Measurements from ENCODE around the gene TOR1AIP2. TPM values are rescaled to one million over a fixed set of nuclear protein-coding genes. Genes with fewer than 3 reads are reported as not detected.

Gene TOR1AIP2
- total RNA-seq, 1 experiment from 2014 or later = 73.9 TPM

GRCh38 chr1:179857009-179857408 is 20.6 kb downstream of the TOR1AIP2 start:
- Histone ChIP-seq H3K27me3 (ENCODE audit: insufficient read depth, low read length) (no peaks in the 10 kb centered on the region), H3K4me2 (ENCODE audit: insufficient read depth, insufficient read length, low read length) (no peak overlapping the region), H4K20me1 (ENCODE audit: control insufficient read depth, insufficient read depth, insufficient read length) (no peaks in the 10 kb centered on the region), H2AFZ (ENCODE audit: low read length) (no peak overlapping the region), H3K9ac (ENCODE audit: extremely low read depth, insufficient read length, low read length) (no peak overlapping the region), H4K5ac (ENCODE audit: insufficient read length, low read depth, low read length) (no peak overlapping the region), H3K27ac (ENCODE audit: insufficient read length, low read depth, low read length) (no peak overlapping the region), H3K4me1 (ENCODE audit: insufficient read depth, low read length) (no peaks in the 10 kb centered on the region), H2BK12ac (ENCODE audit: insufficient read length, low read depth, low read length) (no peak overlapping the region), H3K23ac (ENCODE audit: insufficient read length, low read depth, low read length) (no peak overlapping the region), H2AK5ac (ENCODE audit: insufficient read length, low read length) (no peak overlapping the region), H3K14ac (ENCODE audit: insufficient read depth, low read length) (no peak overlapping the region), H3K18ac (ENCODE audit: insufficient read length, low read depth, low read length) (no peak overlapping the region), H3T11ph (ENCODE audit: low read length) (no peak overlapping the region), H2BK120ac (ENCODE audit: low read depth, low read length, poor library complexity, severe bottlenecking) (no peak overlapping the region), H3K4ac (ENCODE audit: low read depth, low read length) (no peak overlapping the region), H3K9me3 (ENCODE audit: control insufficient read depth, low read depth, low read length) (no peaks in the 10 kb centered on the region), H2BK5ac (ENCODE audit: insufficient read length, low read length) (no peak overlapping the region), H4K91ac (ENCODE audit: insufficient read length, low read depth, low read length) (no peak overlapping the region), H3K79me1 (ENCODE audit: insufficient read depth, low read depth, low read length, poor library complexity, severe bottlenecking) (no peaks in the 10 kb centered on the region), H2BK15ac (ENCODE audit: low read depth, low read length) (no peak overlapping the region), H3K79me2 (ENCODE audit: insufficient read depth, low read length) (0 out of 2 replicates have a peak, but pooled peaks cover 2% of the 10 kb centered on the region), H2BK20ac (ENCODE audit: low read depth, low read length, poor library complexity, severe bottlenecking) (no peak overlapping the region), H4K8ac (replicated peaks; ENCODE audit: insufficient read length, low read depth, low read length) (no peak overlapping the region), H3K23me2 (ENCODE audit: insufficient read length, low read depth, low read length, poor library complexity, severe bottlenecking) (no peaks in the 10 kb centered on the region), H3K56ac (ENCODE audit: insufficient read length, low read depth, low read length) (no peak overlapping the region)
- H3K27me3 Mint-ChIP-seq (ENCODE audit: low read depth) = no peaks in the 10 kb centered on the region
- WGBS (ENCODE audit: extremely low coverage, insufficient read length, low lambda C conversion rate) = no CpG with 5 or more reads among the region's 4 CpGs
- no peak overlapping the region for H3K4me3 Mint-ChIP-seq
- H3K27ac Mint-ChIP-seq = peak overlapping the region in 1 of 3 experiments; percentile 34; a peak in 1 of 7 replicates
- no peak for TF ChIP-seq CTCF (conservative IDR thresholded peaks at IDR 0.05)
- no peak for DNase-seq
- H3K4me1 Mint-ChIP-seq = peaks cover 0 to 5% of the 10 kb centered on the region in 2 experiments; a peak in 2 of 4 replicates
- peaks cover 3 to 11% (median 4%) of the 10 kb centered on the region in 3 experiments; a peak in 3 of 7 replicates for H3K36me3 Mint-ChIP-seq (ENCODE audit: insufficient read depth in 1 of 3, low read depth in 3 of 3)
- H3K9me3 Mint-ChIP-seq = no peaks in the 10 kb centered on the region

All from H9 (cell line).